Astrocyte (in vitro differentiated cells and primary cell): ENCODE data around the gene SEPTIN12.

Experiments
- CTCF ChIP-seq: IDR thresholded peaks from 2 replicates; pipeline ENCODE4 v1.5.1; 2011; ENCODE audit warnings: low read depth, mild to moderate bottlenecking, inconsistent platforms, low read length, moderate library complexity; ENCODE audit not compliant: insufficient read depth
- EZH2 ChIP-seq: IDR thresholded peaks from 2 replicates; pipeline ENCODE4 v1.6.1; 2012; ENCODE audit warnings: mild to moderate bottlenecking, low read length, inconsistent platforms; ENCODE audit not compliant: insufficient read depth

- TF ChIP-seq CTCF (no peak), EZH2 (no peak)
Observed at GRCh38 chr16:4743226-4743878, 44.8 kb downstream of the SEPTIN12 start.
